DMS79 treated with DMSO at 0.1 percent for 48 hours (cell line): ENCODE data around the gene LATS1.
"Not testable (repeated sequence)": the region's sequence is repeated elsewhere in the genome, so short reads cannot be mapped to it uniquely, and the experiment has no call there.

Experiments used
- DNase-seq: peaks from one replicate; lab custom pipeline; 2025; lab: John Stamatoyannopoulos, UW

The LATS1 gene

GRCh38 chr6:149717588-149718458 lies at the start of gene LATS1:
Gene LATS1, minus strand, starts transcription at chr6:149718101. Its CDS starts 15,975 bp downstream, at chr6:149702126.
- peak; percentile 87 for DNase-seq

DNA sequence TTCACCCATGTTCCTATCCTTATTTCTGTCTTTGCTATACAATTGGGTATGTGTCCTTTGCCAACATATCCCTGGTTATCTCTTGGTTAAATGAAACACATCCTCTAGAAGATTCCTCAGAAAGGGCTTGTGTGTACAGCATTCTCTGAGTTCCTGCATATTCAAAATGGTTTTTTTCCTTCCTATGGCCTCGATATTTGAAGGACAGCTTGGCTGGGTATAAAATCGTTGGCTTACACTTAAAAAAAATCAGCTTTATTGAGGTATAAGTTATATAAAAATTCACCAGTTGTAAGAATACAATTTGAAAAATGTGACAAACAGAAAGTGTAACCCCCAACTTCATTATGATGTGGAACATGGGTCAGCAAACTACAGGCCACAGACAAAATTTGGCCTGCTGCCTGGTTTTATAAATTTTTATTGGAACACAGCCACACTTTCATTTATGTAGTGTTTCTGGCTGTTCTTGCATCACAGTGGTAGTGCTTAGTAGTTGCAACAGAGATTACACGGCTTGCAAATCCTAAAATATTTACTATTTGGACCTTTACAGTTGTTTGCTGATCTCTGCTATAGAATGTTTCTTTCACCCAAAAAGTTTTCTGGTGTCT lies 48.4 kb upstream of the LATS1 start:
- no peak for DNase-seq

DNA sequence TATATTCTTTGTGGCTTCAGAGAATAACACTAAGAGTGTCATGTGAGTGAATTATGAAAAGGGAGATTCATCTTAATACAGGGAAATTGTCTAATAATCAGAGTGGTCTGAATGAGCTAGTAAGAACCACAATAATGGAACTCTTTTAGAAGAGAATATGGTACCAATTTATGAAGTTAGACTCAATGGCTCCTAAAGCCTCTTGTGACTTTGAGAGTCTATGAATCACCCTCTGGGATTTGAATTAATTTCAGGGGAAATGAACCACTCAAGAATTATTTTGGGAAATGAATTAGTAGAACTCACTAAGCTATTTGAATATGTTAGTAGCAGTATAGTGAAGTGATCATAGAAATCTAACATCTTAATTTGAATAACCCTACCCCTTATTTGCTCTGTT lies 46.0 kb upstream of the LATS1 start:
- no peak for DNase-seq

DNA sequence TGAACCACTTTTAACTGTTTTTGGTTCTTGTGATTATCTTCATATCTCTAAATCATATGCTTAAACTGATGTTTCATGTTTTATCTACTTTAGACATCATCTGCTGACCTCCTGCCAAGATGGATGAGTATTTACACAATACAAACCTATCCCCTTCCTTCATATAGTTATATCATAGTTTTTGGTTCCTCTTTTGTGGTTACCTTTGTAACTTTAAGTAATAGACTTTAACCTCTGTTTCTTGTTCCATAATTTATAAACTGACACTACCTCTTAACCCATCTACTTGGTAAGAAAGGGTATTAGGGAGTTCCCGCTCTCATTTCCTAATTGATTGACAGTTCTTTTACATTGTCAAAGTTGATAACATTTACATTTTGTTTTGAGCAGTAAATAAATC lies 43.5 kb upstream of the LATS1 start:
- DNase-seq: no peak

DNA sequence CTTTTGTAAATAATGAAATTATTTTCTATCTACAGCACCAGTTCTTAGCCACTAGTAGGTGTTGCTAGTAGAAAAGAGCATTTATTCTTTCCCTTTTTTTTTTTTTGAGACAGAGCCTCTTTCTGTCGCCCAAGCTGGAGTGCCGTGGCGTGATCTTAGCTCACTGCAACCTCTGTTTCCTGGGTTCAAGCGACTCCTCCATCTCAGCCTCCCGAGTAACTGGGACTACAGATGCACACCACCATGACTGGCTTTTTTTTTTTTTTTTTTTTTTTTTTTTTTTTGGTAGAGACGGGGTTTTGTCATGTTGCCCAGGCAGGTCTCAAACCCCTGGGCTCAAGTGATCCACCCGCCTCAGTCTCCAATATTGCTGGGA lies 38.3 kb upstream of the LATS1 start:
- DNase-seq: no peak

DNA sequence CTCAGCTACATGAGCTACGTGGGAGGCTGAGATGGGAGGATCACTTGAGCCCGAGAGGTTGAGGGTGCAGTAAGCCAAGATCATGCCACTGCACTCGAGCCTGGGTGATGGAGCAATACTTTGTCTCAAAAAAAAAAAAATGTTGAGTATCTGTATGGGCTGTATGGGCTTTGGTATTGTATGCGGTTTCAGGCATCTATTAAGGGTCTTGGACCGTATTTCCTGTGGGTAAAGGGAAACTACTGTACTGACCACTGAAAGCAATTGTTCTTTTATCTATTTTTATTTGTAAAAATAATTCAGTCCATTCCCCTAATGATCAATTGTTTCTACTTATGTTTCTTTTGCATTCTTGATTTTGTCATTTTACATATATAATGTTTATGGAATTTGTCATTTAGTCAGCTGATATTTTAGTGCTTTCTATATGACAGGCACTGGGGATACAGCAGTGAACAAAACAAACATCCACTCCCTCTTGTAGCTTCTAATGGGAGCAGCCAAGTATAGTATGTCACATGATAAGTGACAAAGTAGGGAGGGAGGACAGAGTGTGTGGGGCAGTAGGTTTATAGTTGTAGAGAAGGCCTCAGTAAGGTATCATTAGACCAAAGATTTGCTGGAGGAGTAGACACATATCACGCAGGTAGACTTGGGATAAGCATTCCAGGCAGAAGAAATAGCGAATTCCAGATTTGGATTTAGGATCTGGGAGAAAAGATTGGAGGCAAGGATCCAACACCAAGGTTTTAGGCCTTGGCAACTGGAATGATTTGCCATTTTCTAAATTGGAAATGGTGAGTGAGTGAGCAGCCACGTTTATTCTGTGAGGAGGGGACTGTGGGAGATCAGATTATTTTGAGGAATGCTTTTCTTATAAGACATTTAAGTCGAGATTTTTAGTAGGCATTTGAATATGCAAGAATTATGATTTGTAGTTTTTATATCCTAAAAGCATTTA lies 37.7 kb upstream of the LATS1 start:
- DNase-seq: no peak

DNA sequence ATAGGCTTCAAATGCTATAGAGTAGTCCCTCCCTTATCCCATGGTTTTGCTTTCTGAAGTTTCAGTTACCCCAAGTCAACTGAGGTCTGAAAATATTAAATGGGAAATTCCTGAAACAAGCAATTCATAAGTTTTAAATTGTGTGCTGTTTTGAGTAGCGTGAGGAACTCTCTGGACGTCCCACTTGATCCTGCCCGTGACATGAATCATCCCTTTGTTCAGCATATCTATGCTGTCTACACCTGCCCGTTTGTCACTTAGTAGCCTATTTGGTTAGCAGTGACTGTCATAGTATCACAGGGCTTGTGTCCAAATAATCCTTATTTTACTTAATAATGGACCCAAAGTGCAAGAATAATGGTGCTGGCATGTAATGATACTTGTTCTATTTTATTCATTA lies 36.6 kb upstream of the LATS1 start:
- DNase-seq: no peak

DNA sequence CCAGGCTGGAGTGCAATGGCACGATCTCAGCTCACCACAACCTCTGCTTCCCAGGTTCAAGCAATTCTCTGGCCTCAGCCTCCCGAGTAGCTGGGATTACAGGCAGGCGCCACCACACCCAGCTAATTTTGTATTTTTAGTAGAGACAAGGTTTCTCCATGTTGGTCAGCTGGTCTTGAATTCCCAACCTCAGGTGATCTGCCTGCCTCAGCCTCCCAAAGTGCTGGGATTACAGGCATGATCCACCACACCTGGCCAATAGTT lies 35.4 kb upstream of the LATS1 start:
- DNase-seq: not testable (repeated sequence)

DNA sequence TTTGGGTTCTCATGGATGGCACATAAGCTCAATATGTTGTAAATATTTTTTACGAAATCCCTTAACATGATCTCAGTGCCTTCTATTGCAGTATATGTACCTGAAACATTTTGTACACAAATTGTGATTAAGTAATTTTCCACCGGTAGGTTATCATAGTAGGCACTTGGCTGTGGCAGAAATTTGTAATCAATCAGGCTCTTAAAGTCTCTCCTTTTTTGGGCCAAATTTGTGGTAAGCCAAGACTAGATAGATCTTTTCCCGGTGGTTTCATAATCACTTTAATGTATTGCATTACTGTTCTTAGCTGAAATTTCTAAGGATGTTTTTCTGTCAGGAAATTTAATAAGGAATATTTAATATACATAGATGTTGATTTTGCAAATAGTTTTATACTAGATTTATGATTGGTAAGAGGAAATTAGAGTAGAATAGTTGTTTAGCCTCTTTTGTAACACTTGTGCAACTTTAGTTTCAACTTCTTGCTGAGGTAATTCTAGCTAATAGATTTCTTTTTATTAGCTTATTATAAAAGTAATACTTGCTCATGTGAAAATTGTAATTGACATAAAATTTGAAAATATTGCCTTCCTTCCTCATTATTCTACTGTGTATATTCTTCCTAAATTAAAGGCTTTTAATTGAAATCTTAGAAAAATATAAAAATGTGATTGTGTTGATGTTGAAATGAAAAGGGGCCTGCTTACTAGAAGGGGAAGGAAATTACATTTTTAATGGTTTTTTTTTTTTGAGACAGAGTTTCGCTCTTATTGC lies 34.9 kb upstream of the LATS1 start:
- no peak for DNase-seq

GRCh38 chr6:149751920-149752319 lies 34.0 kb upstream of the LATS1 start:
- DNase-seq: not testable (repeated sequence)

DNA sequence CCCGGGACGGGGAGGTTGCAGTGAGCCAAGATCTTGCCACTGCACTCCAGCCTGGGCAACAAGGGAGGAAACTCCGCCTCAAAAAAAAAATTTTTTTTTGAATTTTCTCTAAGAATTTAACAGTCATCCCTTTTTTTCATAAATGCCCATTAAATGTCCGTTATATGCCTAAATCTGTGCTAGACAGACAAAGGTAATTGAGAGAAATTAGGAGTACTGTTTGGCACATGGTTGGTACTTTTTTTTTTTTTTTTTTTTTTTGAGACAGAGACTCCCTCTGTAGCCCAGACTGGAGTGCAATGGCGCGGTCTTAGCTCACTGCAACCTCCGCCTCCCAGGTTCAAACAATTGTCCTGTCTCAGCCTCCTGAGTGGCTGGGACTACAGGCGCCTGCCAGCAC lies 33.3 kb upstream of the LATS1 start:
- no peak for DNase-seq

DNA sequence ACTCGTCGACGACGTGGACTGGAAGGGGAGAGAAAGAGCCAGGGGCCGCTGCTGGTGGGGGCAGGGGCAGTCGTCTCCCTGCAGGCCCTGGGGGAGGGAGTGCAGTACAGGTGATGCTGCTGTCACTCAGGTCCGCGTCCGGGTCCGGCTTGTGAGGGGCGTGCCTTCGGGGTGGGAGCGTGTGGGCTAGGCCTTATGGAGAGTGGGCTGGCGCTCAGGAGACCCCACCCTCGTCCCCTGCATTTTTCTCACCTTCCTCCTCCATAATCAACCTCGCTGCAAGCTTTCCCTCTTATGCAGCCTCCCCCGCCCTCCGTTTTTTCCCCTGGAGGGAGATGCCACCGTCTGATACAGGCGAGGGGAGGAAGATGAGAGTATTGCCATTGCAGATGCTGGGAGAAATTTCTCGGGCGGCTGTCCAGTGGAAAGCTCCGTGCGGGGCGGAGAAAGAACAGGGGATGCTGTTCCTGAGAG lies 32.3 kb upstream of the LATS1 start:
- DNase-seq: peak; percentile 49

DNA sequence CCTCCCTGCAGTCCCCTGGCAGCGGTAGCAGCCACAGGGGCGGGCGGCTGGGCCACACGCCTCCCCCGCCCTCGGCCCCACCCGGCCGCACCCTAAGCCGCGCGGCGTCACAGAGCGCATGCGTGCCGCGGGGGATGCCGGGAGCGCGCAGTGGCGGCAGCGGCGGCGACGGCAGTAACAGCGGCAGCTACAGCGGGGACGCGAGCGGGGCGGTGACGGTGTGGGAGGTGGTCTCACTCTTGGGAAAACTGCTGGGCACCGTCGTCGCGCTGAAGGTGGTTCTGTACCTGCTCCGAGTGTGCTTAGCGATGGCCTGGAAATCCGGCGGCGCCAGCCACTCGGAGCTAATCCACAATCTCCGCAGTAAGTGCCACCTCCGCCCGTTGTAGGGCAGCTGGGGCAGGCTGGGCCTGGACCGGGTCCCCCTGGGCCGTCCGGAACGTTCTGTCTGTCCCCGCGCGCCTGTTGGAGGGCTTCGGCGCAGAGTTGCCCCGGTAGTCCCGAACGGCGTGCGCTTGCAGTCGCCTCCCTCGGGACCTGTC lies 31.8 kb upstream of the LATS1 start, which contains the start of gene PCMT1:
Gene PCMT1, plus strand, starts transcription at position 148 of the 542 bp plus-strand sequence. Its CDS starts 161 bp downstream, at position 309.
- peak; percentile 82 for DNase-seq

DNA sequence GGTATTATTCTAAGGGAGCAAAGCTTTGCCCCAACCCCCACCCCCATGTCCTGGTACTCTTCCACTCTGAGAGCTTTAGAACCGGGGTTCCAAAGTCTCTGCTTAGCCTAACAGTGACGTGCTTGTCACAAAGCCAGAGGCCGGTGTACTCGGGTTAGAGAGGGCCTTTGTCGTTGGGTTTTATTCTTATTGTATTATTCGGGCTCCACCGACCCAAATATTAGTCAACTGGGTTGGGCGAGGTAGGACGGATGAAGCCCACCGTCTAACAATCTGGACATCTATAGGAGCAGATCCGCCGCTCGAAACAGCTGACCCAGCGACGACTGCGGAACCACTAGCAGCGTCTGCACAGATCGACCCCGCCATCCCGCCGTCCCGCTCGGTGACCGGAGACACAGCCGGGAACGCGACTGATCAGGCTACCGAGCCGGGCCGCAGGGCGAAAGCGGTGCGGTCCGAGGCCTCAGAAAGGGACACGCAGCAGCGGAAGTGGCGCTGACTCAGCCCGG lies 31.2 kb upstream of the LATS1 start:
- DNase-seq: not testable (repeated sequence)

- peak; percentile 90 for DNase-seq
These were observed 28.4 kb upstream of the LATS1 start, which contains the start of gene NUP43 for GRCh38 chr6:149746147-149746946. Gene NUP43, minus strand, starts transcription at chr6:149746529. Its CDS starts 34 bp downstream, at chr6:149746495.

DNA sequence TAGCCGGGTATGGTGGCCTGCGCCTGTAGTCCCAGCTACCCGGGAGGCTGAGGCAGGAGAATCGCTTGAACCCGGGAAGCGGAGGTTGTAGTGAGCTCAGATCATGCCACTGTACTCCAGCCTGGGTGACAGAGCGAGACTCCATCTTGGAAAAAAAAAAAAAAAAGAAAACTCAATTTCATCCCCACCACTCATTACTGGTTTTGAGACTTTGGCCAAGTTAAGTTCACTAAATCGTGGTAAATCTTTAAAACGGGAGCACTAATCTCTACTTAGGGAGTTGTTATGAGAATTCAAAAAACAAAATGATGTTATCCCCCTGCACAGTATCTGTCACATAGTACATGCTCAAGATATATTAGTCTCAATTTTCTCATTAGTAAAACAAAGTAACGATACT lies 27.4 kb upstream of the LATS1 start:
- not testable (repeated sequence) for DNase-seq

DNA sequence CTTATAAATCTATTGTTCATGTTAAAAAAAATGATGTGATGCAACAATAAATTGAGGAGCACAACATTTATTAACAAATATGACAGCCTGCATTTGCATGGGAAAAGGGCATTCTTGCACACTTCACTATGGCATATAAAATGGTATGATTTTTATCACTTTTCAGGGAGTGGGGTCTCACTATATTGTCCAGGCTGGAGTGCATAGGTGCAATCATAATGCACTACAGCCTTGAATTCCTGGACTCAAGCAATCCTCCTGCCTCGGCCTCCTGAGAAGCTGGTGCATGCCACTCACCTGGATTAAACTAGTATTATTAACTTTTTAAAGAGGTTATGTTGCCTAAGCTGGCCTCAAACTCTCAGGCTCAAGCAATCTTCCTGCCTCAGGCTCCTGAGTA lies 17.0 kb upstream of the LATS1 start:
- DNase-seq: no peak

DNA sequence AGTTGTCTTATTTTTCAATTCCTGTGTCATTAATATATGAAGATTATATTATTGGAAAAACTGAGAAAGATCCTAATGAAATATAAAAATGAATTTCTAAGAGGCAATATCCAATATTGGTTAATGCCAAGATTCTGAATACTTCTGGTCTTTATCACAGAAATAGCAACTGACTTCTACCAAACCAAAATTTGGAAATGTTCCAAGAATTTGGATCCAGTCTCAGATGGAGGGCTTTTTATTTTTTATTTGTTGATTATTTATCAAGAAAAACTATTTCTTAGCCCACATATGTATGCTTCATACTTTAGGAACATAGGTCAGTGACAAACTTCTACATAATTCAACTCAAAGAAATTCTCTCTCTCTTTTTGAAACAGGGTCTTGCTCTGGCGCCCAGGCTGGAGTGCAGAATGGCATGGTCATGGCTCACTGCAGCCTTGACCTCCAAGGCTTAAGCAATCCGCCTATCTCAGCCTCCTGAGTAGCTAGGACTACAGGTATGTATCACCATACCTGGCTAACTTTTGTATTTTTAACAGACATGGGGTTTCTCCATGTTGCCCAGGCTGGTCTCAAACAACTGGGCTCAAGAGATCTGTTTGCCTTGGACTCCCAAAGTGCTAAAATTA lies 15.3 kb upstream of the LATS1 start:
- no peak for DNase-seq

GRCh38 chr6:149729824-149730223 lies 11.9 kb upstream of the LATS1 start:
- DNase-seq: no peak
